Ectodermal cell (in vitro differentiated cells): Measurements from ENCODE around the gene C2orf69.

Experiments used
- H3K27ac ChIP-seq: 2 replicates; pipeline ENCODE4 v1.7.0; 2013; ENCODE audit warnings: mild to moderate bottlenecking, low read depth, low read length; ENCODE audit not compliant: insufficient read depth, poor library complexity, severe bottlenecking
- H3K27me3 ChIP-seq: 2 replicates; pipeline ENCODE4 v1.7.0; 2013; ENCODE audit warnings: mild to moderate bottlenecking, low read length; ENCODE audit not compliant: insufficient read depth, control insufficient read depth, poor library complexity, severe bottlenecking
- H3K36me3 ChIP-seq: one replicate; pipeline ENCODE4 v1.7.0; 2013; ENCODE audit warnings: low read length; ENCODE audit not compliant: control insufficient read depth, insufficient read depth
- H3K4me1 ChIP-seq: one replicate; pipeline ENCODE4 v1.7.0; 2013; ENCODE audit warnings: low read length; ENCODE audit not compliant: control insufficient read depth, insufficient read depth
- H3K4me3 ChIP-seq: 2 replicates; pipeline ENCODE4 v1.7.0; 2013; ENCODE audit warnings: low read depth, low read length, control low read depth; ENCODE audit not compliant: insufficient read depth
- H3K9me3 ChIP-seq: 2 replicates; pipeline ENCODE4 v1.7.0; 2013; ENCODE audit warnings: mild to moderate bottlenecking, low read length, moderate library complexity; ENCODE audit not compliant: control insufficient read depth
- WGBS, 2 experiments: methylation state at CpG; one replicate each; pipeline ENCODE4 v1.1.7; 2013; ENCODE audit warnings: missing lambda C conversion rate in 2 of 2; 5-methylcytosine and 5-hydroxymethylcytosine counted together

Gene C2orf69

GRCh38 chr2:199933466-199933865 lies 22.4 kb downstream of the C2orf69 start:
- Histone ChIP-seq H3K27me3 (no peaks in the 10 kb centered on the region), H3K9me3 (no peaks in the 10 kb centered on the region), H3K4me1 (no peaks in the 10 kb centered on the region), H3K4me3 (no peak overlapping the region), H3K27ac (no peak overlapping the region), H3K36me3 (no peaks in the 10 kb centered on the region)
- 100% methylated on average over 2 to 3 of the region's 3 CpGs for WGBS, 2 experiments

- H3K4me1 ChIP-seq: no peaks in the 10 kb centered on the region
- H3K36me3 ChIP-seq: no peaks in the 10 kb centered on the region
- H3K9me3 ChIP-seq: no peaks in the 10 kb centered on the region
- no peaks in the 10 kb centered on the region for H3K27me3 ChIP-seq
- no peak overlapping the region for H3K27ac ChIP-seq
- H3K4me3 ChIP-seq: no peak overlapping the region
- 95% methylated on average over 1 to 2 of the region's 2 CpGs for WGBS, 2 experiments
These were observed 25.5 kb downstream of the C2orf69 start for GRCh38 chr2:199936554-199936953.

DNA sequence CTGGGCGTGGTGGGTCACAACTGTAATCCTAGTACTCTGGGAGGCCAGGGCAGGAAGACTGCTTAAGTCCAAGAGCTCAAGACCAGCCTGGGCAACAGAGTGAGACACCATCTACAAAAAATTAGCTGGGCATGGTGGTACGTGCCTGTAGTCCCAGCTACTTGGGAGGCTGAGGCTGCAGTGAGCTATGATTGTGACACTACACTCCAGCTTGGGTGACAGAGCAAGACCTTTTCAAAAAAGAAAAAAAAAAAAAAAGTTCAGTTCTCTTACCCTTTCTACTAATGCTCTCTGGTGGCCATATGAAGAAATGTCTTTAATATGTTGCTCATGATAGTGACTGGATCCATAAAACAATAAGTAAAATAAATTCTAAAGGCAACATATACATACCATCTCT lies 29.3 kb downstream of the C2orf69 start:
- Histone ChIP-seq H3K4me3 (no peak overlapping the region), H3K27me3 (no peaks in the 10 kb centered on the region), H3K4me1 (no peaks in the 10 kb centered on the region), H3K9me3 (no peaks in the 10 kb centered on the region), H3K36me3 (peaks cover 5% of the 10 kb centered on the region), H3K27ac (no peak overlapping the region)
- WGBS, 2 experiments: 90 to 98% methylated on average over 2 of the region's 2 CpGs

- Histone ChIP-seq H3K27me3 (no peaks in the 10 kb centered on the region), H3K4me3 (no peak overlapping the region), H3K27ac (no peak overlapping the region), H3K9me3 (no peaks in the 10 kb centered on the region), H3K4me1 (no peaks in the 10 kb centered on the region), H3K36me3 (peaks cover 15% of the 10 kb centered on the region)
- WGBS, 2 experiments: 94 to 100% methylated on average over 1 to 4 of the region's 4 CpGs
These were observed 32.3 kb downstream of the C2orf69 start for GRCh38 chr2:199943373-199943772.

- H3K36me3 ChIP-seq: peaks cover 15% of the 10 kb centered on the region
- H3K9me3 ChIP-seq: no peaks in the 10 kb centered on the region
- H3K4me3 ChIP-seq: no peak overlapping the region
- 90% methylated on average over 1 of the region's 1 CpG for WGBS, 2 experiments
- no peaks in the 10 kb centered on the region for H3K4me1 ChIP-seq
- no peaks in the 10 kb centered on the region for H3K27me3 ChIP-seq
- no peak overlapping the region for H3K27ac ChIP-seq
These were observed 35.1 kb downstream of the C2orf69 start for GRCh38 chr2:199946196-199946595.

- no peaks in the 10 kb centered on the region for H3K9me3 ChIP-seq
- H3K27ac ChIP-seq: no peak overlapping the region
- no peaks in the 10 kb centered on the region for H3K4me1 ChIP-seq
- no peak overlapping the region for H3K4me3 ChIP-seq
- H3K27me3 ChIP-seq: no peaks in the 10 kb centered on the region
- peaks cover 15% of the 10 kb centered on the region for H3K36me3 ChIP-seq
These were observed 35.7 kb downstream of the C2orf69 start for GRCh38 chr2:199946836-199947235.

DNA sequence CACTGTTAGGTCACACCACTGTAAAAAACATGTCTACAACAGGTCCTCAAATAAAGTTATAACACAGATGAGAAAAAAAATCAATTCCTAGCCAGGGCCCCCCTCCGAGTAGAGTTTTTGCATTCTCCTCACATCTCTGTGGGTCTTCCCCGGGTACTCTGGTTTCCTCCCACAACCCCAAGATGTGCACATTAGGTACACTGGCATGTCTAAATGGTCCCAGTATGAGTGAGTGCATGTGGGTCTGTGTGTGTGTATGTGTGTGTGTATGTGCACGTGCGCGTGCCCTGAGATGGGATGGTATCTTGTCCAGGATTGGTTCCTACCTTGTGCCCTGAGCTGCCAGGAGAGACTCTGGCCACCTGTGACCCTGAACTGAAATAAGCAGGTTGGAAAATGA lies 39.3 kb downstream of the C2orf69 start:
- Histone ChIP-seq H3K9me3 (no peaks in the 10 kb centered on the region), H3K27ac (no peak overlapping the region), H3K27me3 (no peaks in the 10 kb centered on the region), H3K4me3 (no peak overlapping the region), H3K4me1 (peaks cover 7% of the 10 kb centered on the region), H3K36me3 (peaks cover 10% of the 10 kb centered on the region)
- 94% methylated on average over 5 of the region's 5 CpGs for WGBS, 2 experiments

DNA sequence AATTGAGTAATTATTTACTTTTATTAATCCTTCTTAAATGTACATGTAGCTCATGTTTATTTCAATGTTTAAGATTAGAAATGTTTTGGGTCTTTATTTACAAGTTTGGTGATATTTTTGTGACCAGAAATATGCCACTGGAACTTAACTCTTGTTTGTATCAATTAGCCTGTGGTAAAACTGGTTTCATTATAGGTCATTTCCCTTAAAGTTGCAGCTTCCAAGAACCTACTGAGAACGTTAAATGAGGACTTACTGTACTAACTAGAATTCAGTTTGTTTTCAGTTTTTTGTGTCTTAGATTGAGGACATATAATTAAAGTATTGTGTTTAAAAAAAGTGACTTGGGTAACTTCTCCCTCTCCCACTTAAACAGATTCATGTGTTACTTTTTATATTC lies 39.9 kb downstream of the C2orf69 start:
- H3K4me3 ChIP-seq: no peak overlapping the region
- peaks cover 10% of the 10 kb centered on the region for H3K36me3 ChIP-seq
- no peaks in the 10 kb centered on the region for H3K27me3 ChIP-seq
- no peaks in the 10 kb centered on the region for H3K9me3 ChIP-seq
- 100% methylated on average over 1 of the region's 1 CpG for WGBS, 2 experiments
- no peak overlapping the region for H3K27ac ChIP-seq
- peaks cover 7% of the 10 kb centered on the region for H3K4me1 ChIP-seq

- no peaks in the 10 kb centered on the region for H3K27me3 ChIP-seq
- H3K27ac ChIP-seq: peak overlapping the region; percentile 96
- H3K9me3 ChIP-seq: no peaks in the 10 kb centered on the region
- peaks cover 7% of the 10 kb centered on the region for H3K4me1 ChIP-seq
- 0% methylated on average over 13 of the region's 13 CpGs for WGBS, 2 experiments
- peak overlapping the region; percentile 88 for H3K4me3 ChIP-seq
- peaks cover 4% of the 10 kb centered on the region for H3K36me3 ChIP-seq
These were observed 43.9 kb downstream of the C2orf69 start for GRCh38 chr2:199955007-199955338.

DNA sequence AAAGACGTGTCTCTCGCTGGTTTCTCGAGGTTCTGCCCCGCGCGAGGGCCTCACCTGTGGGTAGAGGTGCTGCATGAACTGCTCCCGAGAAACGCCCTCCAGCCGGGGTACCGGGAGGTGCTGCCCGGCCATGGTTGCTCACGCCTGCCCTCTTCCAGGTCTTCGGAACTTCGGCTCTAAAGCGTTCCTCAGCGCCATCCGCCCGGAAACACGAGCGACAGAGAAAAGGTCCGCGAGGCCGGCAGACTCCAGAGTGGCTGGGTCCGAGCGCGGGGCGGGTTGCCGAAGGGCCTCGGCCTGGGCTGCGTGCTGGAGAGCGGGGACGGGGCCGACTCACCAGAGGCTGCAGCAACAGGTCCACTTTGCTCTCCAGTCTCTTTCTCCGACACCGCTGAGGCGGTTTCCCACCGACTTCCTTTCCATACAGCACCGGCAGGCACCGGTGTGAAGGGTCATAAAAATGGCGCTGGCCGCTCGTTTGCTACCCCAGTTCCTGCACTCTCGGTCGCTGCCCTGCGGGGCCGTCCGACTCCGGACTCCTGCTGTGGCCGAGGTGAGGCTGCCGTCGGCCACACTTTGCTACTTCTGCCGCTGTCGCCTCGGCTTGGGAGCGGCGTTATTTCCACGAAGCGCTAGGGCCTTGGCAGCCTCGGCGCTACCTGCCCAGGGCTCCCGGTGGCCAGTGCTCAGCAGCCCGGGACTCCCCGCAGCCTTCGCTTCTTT lies 44.4 kb downstream of the C2orf69 start, which contains the start of the genes MAIP1 and TYW5:
TSS of gene MAIP1 (plus strand) at position 244 of the 723 bp plus-strand sequence. CDS start at position 461, 217 bp downstream.
TSS of gene TYW5 (minus strand) at position 153 of the 723 bp plus-strand sequence. CDS start at position 132, 21 bp downstream.
- Histone ChIP-seq H3K27me3 (no peaks in the 10 kb centered on the region), H3K36me3 (peaks cover 4% of the 10 kb centered on the region), H3K4me1 (peaks cover 7% of the 10 kb centered on the region), H3K9me3 (no peaks in the 10 kb centered on the region), H3K4me3 (peak within 1 kb of the TSS; percentile 88), H3K27ac (peak within 1 kb of the TSS; percentile 96)
- WGBS, 2 experiments: 0% methylated on average over 64 of the region's 64 CpGs

DNA sequence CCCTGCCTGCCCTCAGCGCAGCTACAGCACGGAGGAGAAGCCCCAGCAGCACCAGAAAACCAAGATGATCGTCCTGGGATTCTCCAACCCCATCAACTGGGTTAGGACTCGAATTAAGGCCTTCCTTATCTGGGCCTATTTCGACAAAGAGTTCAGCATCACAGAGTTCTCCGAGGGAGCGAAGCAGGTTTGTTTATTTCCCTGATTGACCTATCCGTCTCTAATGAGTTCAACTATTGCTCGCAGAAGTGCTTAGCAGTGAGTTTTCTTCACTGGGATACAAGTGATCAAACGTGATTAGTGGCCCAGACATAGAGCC lies 44.9 kb downstream of the C2orf69 start:
- Histone ChIP-seq H3K9me3 (no peaks in the 10 kb centered on the region), H3K36me3 (peaks cover 7% of the 10 kb centered on the region), H3K4me3 (peak overlapping the region; percentile 88), H3K27me3 (no peaks in the 10 kb centered on the region), H3K4me1 (peaks cover 7% of the 10 kb centered on the region), H3K27ac (peak overlapping the region; percentile 96)
- 1 to 2% methylated on average over 10 of the region's 10 CpGs for WGBS, 2 experiments
